PC-3 (cell line): ENCODE measurements around the gene ETV1.

Source experiments
- EZH2 ChIP-seq: fragments of 300-600 bp; sonication (generic); IDR thresholded peaks from one replicate; pipeline ENCODE4 v1.6.1; 2017; ENCODE audit warnings: antibody characterized with exemption, mild to moderate bottlenecking, low read length; ENCODE audit not compliant: unreplicated experiment
- EZH2phosphoT487 ChIP-seq: fragments of 300-600 bp; sonication (generic); IDR thresholded peaks from 2 replicates; pipeline ENCODE4 v1.6.1; 2018; ENCODE audit warnings: mild to moderate bottlenecking, antibody characterized with exemption, low read length, borderline replicate concordance
- TF ChIP-seq, protein P1 (sequence below): fragments of 300-600 bp; sonication (generic); conservative IDR thresholded peaks from 2 replicates; pipeline ENCODE4 v1.5.1; 2017; ENCODE audit warnings: antibody characterized with exemption, low read depth, mild to moderate bottlenecking, low read length

DNA sequence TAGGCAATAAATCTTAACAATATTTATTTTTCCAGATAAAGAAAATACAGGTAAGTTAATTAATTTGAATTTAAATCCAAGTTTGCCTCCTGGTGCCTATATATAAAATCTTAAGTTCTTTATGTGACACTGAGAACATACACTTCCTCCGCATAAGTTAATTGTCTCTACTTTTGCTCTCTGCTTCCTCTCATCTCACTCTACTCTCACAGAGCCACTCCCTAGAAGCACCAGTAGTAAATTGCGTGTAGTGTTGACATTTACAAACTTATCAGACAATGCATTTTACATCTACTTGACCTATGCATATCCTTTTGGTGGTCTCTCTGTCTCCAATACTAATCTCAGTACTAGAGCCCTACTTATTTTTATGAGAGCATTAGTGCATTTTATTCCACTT is 144.5 kb downstream of the ETV1 start:
- TF ChIP-seq, protein P1, sequence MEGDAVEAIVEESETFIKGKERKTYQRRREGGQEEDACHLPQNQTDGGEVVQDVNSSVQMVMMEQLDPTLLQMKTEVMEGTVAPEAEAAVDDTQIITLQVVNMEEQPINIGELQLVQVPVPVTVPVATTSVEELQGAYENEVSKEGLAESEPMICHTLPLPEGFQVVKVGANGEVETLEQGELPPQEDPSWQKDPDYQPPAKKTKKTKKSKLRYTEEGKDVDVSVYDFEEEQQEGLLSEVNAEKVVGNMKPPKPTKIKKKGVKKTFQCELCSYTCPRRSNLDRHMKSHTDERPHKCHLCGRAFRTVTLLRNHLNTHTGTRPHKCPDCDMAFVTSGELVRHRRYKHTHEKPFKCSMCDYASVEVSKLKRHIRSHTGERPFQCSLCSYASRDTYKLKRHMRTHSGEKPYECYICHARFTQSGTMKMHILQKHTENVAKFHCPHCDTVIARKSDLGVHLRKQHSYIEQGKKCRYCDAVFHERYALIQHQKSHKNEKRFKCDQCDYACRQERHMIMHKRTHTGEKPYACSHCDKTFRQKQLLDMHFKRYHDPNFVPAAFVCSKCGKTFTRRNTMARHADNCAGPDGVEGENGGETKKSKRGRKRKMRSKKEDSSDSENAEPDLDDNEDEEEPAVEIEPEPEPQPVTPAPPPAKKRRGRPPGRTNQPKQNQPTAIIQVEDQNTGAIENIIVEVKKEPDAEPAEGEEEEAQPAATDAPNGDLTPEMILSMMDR: no peak
- TF ChIP-seq EZH2 (no peak), EZH2phosphoT487 (no peak)
